Panc1 (cell line): ENCODE measurements around the gene TRABD2B. TPM values are rescaled to one million over a fixed set of nuclear protein-coding genes. Genes with fewer than 3 reads are reported as not detected.

ENCODE experiments used
- ATAC-seq: fragments of 200-7000 bp; cut with Tn5 transposase; 2 replicates; pipeline ENCODE4 v1.9.1; 2020; ENCODE audit warnings: mild to moderate bottlenecking, moderate library complexity
- BruUV-seq: library from RNA; stranded (reverse); fragments of 400-500 nt; replicated peaks from 2 replicates; lab custom pipeline; 2021; lab: Mats Ljungman, UMichigan
- CTCF ChIA-PET: fragments of 300-600 bp; sonication (Branson Sonifier 250); formaldehyde crosslinking; loops from one replicate; lab custom pipeline; 2022; ENCODE audit warnings: antibody characterized with exemption; lab: Charles Lee
- POLR2A ChIA-PET: fragments of 300-600 bp; sonication (Branson Sonifier 250); formaldehyde crosslinking; loops from one replicate; lab custom pipeline; 2022; ENCODE audit warnings: antibody characterized with exemption; lab: Charles Lee
- DNase-seq: peaks from one replicate; pipeline ENCODE4 v3.0.0-alpha.2; 2010; ENCODE audit warnings: low read depth, low spot score
- H3K27ac ChIP-seq: 2 replicates; pipeline ENCODE4 v1.5.1; 2011; ENCODE audit warnings: mild to moderate bottlenecking, low read length, inconsistent platforms
- H3K27me3 ChIP-seq: fragments of 200-500 bp; sonication (Bioruptor generic); 2 replicates; pipeline ENCODE4 v1.6.0; 2014; ENCODE audit warnings: low read length, inconsistent platforms; ENCODE audit not compliant: control insufficient read depth, insufficient read depth
- H3K36me3 ChIP-seq: fragments of 200-500 bp; sonication (Bioruptor generic); 2 replicates; pipeline ENCODE4 v1.5.1; 2014; ENCODE audit warnings: inconsistent platforms, mild to moderate bottlenecking, low read length, moderate library complexity; ENCODE audit not compliant: control insufficient read depth, insufficient read depth
- H3K4me1 ChIP-seq: 2 replicates; pipeline ENCODE4 v1.5.1; 2011; ENCODE audit warnings: inconsistent platforms, mild to moderate bottlenecking, low read length, moderate library complexity; ENCODE audit not compliant: control insufficient read depth, insufficient read depth
- H3K4me3 ChIP-seq, 2 experiments: 2 replicates each; pipeline ENCODE4 v1.5.1; 2011 to 2012; ENCODE audit warnings: low read depth in 2 of 2, low read length in 2 of 2, mild to moderate bottlenecking in 2 of 2, inconsistent platforms in 1 of 2, moderate library complexity in 1 of 2
- H3K9me3 ChIP-seq: fragments of 200-500 bp; sonication (Bioruptor generic); 2 replicates; pipeline ENCODE4 v1.5.1; 2014; ENCODE audit warnings: low read depth, mild to moderate bottlenecking, inconsistent platforms, low read length, moderate library complexity; ENCODE audit not compliant: control insufficient read depth, insufficient read depth
- CTCF ChIP-seq: fragments of 450-650 bp; IDR thresholded peaks from 2 replicates; pipeline ENCODE4 v1.5.1; 2017; ENCODE audit warnings: mild to moderate bottlenecking
- POLR2AphosphoS5 ChIP-seq: IDR thresholded peaks from 2 replicates; pipeline ENCODE4 v1.6.1; 2012; ENCODE audit warnings: mild to moderate bottlenecking, low read depth, low read length, moderate library complexity
- REST ChIP-seq, 2 experiments: IDR thresholded peaks; 2 replicates each; pipeline ENCODE4 v1.6.1; 2011 to 2012; ENCODE audit warnings: low read depth in 2 of 2, control low read depth in 1 of 2, low read length in 1 of 2, mild to moderate bottlenecking in 1 of 2, moderate library complexity in 1 of 2; ENCODE audit not compliant: insufficient read depth in 1 of 2
- SIN3A ChIP-seq: IDR thresholded peaks from 2 replicates; pipeline ENCODE4 v1.6.1; 2012; ENCODE audit warnings: low read depth, mild to moderate bottlenecking, low read length, moderate library complexity, borderline replicate concordance; ENCODE audit not compliant: insufficient read depth
- TCF7L2 ChIP-seq: IDR thresholded peaks from 2 replicates; pipeline ENCODE4 v1.6.1; 2011; ENCODE audit warnings: mild to moderate bottlenecking, low read depth, low read length, inconsistent platforms
- in situ Hi-C: cut with HindIII; loops from 2 replicates; pipeline ENCODE4 v1.10.0; 2016; ENCODE audit warnings: low sequenced_read_pairs, low pct_unique_long_range_greater_than_20kb
- intact Hi-C: fragments of 100-400 bp; cut with micrococcal nuclease; formaldehyde crosslinking; loops from one replicate; pipeline ENCODE4 v1.10.0; 2022; ENCODE audit not compliant: unreplicated experiment
- total RNA-seq: library from RNA; stranded (reverse); gene quantifications from one replicate; pipeline ENCODE4 v1.2.1, GENCODE V29; 2021; ENCODE audit not compliant: unreplicated experiment

Gene TRABD2B
- total RNA-seq, 1 experiment from 2014 or later, result not detected

- no peaks in the 10 kb centered on the region for H3K36me3 ChIP-seq
- ChIA-PET CTCF (no interaction called here), POLR2A (no interaction called here)
- in situ Hi-C loops (no loop called here), intact Hi-C loops (no loop called here)
- DNase-seq, result no peak
- H3K27ac ChIP-seq, result no peak overlapping the region
- no peaks in the 10 kb centered on the region for H3K27me3 ChIP-seq
- ATAC-seq, result no peak
- TF ChIP-seq POLR2AphosphoS5, result no peak
- no peaks in the 10 kb centered on the region for H3K4me1 ChIP-seq
- no TSS peak for BruUV-seq
- H3K4me3 ChIP-seq, result no peak overlapping the region
- H3K9me3 ChIP-seq, result no peaks in the 10 kb centered on the region
Measured at GRCh38 chr1:47821760-47822159, 175.4 kb downstream of the TRABD2B start.

- DNase-seq (no peak), ATAC-seq (no peak)
- Histone ChIP-seq H3K4me3 (no peak overlapping the region), H3K27me3 (no peaks in the 10 kb centered on the region), H3K9me3 (no peaks in the 10 kb centered on the region), H3K27ac (no peak overlapping the region), H3K4me1 (no peaks in the 10 kb centered on the region), H3K36me3 (no peaks in the 10 kb centered on the region)
- ChIA-PET CTCF (no interaction called here), POLR2A (no interaction called here)
- in situ Hi-C loops (no loop called here), intact Hi-C loops (no loop called here)
- TF ChIP-seq REST (IDR thresholded peaks at IDR 0.05; ENCODE audit: insufficient read depth in 1 of 2, low read depth in 2 of 2, low read length in 1 of 2), result no peak
- TF ChIP-seq SIN3A, result no peak
- no peak for TF ChIP-seq CTCF
- no peak for TF ChIP-seq POLR2AphosphoS5
- no peak for TF ChIP-seq TCF7L2
- no TSS peak for BruUV-seq
Measured at GRCh38 chr1:47819574-47819888, 177.7 kb downstream of the TRABD2B start.

DNA sequence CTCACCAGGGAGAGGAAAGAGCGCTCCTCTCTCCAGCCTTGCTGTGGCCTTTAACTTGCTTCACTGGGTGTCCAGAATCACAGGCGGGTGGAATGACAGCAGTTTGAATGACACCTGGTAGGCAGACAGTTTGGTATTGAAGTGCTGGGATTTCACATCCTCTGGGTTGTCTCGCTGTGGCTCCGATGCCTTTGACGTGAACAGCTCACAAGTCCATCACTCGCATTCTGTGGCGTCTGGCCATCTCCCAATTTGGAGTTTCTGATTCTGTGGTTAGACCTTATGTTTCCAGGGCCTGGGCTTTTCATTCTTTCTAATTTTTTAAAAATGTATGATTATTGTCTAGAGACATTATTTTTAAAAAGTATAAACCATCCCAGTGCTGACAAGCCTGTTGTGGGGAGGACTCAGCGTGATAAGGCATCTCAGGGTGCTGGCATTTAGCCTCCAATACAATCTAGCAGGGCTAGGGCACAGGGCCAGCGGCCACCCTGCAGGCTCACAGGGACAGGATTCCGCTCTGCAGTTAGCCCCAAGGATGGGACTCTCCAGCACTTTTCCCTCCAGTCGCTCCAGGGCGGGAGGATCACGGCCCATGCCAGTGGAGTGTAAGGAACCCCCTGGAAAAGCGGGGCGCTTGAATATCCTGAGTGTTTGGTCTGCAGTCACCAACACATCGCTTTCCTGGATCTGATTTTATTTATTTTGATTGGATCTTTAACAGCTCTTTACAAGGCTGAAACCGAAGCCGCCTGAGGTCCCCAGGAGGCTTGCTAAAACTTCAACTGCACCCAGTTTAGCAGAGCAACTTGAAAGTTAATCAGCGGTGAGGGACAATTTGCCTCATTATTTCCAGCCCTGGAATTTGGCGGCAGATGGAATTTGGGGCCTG, 178.3 kb downstream of the TRABD2B start:
- Histone ChIP-seq H3K4me1 (no peaks in the 10 kb centered on the region), H3K9me3 (no peaks in the 10 kb centered on the region), H3K4me3 (no peak overlapping the region), H3K27me3 (no peaks in the 10 kb centered on the region), H3K27ac (no peak overlapping the region), H3K36me3 (no peaks in the 10 kb centered on the region)
- ChIA-PET POLR2A (no interaction called here), CTCF (no interaction called here)
- TF ChIP-seq CTCF (no peak), REST (IDR thresholded peaks at IDR 0.05; ENCODE audit: insufficient read depth in 1 of 2, low read depth in 2 of 2, low read length in 1 of 2) (no peak), POLR2AphosphoS5 (no peak), SIN3A (no peak), TCF7L2 (no peak)
- ATAC-seq (no peak), DNase-seq (no peak)
- intact Hi-C loops, result no loop called here
- in situ Hi-C loops, result no loop called here
- BruUV-seq, result no TSS peak
